Activated CD4-positive, CD25-positive, alpha-beta regulatory T cell treated with anti-CD3 and anti-CD28 coated beads, Interleukin-2, amount 50 U/mL, for 16 hours (primary cell): ENCODE results near the gene AHCYL1.

Experiments
- DNase-seq: peaks from one replicate; pipeline ENCODE4 v3.0.0-alpha.2; 2020; ENCODE audit warnings: low read depth, low spot score

The AHCYL1 gene

DNA sequence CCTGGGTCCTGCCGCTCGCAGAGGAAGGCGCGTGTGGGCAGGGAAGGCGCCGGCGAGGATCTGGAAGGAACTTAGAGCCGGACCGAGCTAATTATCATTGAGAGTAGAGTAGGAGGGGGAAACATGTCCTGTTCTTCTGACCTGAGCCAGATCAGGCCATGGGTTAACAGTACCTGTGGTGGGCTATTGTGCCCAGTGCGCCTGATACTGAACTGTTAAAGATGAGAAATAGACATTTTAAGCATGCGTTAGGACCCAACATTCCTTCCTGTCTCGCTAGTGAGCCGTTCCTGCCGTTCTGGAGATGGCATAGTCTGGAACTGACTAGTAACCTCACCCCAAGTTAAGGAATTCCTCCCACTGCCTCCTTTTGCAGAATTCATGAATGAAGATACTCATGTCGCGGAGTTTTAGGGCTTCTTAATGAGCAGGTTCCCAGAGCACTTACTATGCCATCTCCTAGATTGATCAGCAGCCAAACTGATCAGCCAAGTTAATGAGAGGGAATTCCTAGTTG is 50.7 kb downstream of the AHCYL1 start:
- DNase-seq = no peak

DNA sequence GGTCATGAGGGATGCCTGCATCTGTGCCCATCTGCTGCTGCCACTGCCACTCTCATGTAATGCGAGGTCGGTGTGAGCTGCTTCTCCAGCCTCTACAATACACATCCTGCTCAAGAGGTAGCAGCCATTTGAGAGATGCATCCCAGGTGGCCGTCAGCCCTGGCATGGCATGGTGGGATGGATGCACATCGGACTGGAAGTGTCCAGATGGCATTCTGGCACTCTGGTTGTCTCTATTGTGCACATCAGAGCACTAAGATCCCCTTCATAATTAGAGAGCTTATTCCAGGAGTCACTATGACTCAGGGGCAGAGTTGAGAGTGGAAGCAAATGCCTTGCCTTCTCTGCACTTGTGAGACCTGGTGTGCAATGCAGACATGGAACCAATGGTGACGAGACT is 53.7 kb downstream of the AHCYL1 start:
- no peak for DNase-seq

DNA sequence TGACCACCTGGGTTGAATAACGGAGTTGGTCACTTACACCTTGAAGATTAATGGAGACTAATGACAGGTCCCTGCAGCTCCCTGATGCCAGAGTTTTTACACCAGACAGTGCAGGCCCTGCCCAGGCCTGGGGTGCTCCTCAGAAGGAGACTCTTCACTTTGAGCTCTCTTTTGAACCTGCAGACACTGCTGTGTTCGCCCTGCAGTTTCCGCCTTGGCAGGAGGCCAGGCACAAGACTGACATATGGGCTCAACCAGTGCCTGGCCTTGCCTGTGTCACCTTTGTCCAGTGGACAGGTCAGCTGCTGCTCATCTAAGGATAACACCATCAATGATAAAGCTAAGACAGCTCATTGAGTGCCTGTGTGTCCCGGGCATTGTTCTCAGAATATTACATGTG is 55.1 kb downstream of the AHCYL1 start:
- no peak for DNase-seq

DNA sequence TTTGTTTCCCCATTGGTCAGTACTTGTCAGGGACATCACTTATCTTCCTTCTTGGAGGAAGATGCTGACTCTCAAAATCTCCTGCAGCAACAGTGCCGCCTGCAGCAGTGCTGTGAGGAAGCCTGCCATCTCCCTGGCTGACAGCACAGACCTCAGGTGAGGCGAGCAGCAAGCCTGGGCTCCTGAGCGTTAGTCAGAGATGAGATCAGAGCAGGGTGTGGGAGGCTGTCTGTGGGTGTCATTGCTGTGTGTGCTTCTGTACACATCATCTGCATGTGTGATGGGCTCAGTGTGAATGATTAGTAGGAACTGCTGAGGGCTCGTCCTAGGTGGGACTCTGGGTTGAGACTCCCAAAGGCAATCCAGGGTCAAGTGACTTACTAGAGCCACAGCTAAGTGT is 56.0 kb downstream of the AHCYL1 start:
- DNase-seq = no peak

- DNase-seq = no peak
Observed at GRCh38 chr1:110043016-110043415, 58.5 kb downstream of the AHCYL1 start.

DNA sequence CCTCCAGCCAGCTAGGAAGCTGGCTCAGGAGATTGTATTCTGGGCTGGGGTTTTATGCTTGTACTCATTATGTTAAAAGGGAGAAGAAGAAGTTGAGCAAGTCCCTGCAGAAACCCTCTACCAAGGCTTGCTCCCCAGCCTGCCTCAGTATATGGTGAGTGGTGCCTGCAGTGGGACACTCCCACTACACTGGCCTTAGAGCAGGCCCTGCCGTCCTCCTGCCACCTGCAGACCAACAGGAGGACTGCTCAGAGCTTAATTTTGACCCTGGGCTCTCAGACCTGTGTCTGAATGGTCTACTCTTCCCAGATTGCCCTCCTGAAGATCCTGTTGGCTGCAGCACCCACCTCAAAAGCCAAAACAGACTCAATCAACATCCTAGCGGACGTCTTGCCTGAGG is 62.9 kb downstream of the AHCYL1 start:
- DNase-seq = no peak

DNA sequence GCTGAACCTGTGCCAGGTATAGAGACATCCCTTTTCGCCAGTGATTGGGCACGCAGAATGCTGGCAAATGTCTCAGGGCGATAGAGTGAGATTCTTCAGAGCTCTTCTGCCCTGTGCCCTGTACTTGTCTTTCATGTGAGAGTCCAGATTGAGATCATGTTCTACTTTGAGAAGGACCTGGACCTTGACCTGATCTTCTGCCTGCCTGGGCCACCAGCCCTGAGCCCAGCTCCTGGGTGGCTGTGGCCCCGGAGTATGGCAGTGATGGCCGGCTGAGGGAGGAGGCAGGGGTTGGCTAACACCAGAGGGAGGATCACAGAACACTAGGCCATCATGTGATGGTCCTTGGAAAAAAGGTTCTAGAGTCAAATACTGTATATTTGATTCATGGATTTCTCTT is 63.7 kb downstream of the AHCYL1 start:
- no peak for DNase-seq

GRCh38 chr1:110048923-110049601 is 64.5 kb downstream of the AHCYL1 start:
- DNase-seq = no peak

GRCh38 chr1:110049801-110050601 is 65.4 kb downstream of the AHCYL1 start:
- no peak for DNase-seq

GRCh38 chr1:110050602-110051261 is 66.2 kb downstream of the AHCYL1 start:
- no peak for DNase-seq

DNA sequence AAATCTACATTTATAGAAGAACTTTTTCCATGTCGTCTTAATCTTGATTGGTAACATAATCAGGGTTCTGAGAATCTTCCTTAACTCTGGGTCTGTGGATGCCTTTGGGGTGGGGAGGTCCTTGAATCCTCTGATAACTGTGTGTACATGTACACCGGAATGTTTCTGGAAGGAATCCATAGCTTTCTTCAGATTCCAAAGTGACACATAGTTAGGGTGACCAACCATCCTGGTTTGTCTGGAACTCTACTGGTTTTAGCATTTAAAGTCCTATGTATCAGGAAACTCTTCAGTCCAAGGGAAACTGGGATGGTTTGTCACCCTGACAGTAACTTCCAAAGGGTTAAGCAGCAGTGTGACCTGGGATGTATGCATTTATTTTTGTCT is 66.7 kb downstream of the AHCYL1 start:
- DNase-seq = no peak

- DNase-seq = peak; percentile 46
Observed at GRCh38 chr1:110053552-110054428, 69.2 kb downstream of the AHCYL1 start.

- no peak for DNase-seq
Observed at GRCh38 chr1:110055493-110056284, 71.1 kb downstream of the AHCYL1 start.

GRCh38 chr1:110056285-110056683 is 71.7 kb downstream of the AHCYL1 start:
- DNase-seq = no peak

DNA sequence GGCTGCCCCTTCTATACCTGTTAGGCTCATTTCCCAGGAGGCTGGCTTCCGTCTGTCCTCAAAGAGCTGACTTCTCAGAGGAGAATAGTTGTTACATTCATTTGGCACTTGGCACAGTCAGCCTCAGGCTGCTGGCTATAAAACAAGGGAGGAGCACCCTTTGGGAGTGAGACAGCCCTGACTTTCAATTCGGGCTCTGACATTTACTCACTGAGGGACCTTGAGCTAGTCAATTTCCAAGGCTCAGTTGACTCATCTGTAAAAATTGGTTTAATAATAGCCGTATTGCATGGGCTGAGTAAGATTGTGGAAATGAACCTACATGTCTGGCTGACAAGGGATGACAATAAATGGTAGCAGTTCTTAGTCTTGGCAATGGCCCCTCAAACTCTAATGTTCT is 72.2 kb downstream of the AHCYL1 start:
- DNase-seq = no peak

GRCh38 chr1:110057963-110058518 is 73.5 kb downstream of the AHCYL1 start:
- no peak for DNase-seq

DNA sequence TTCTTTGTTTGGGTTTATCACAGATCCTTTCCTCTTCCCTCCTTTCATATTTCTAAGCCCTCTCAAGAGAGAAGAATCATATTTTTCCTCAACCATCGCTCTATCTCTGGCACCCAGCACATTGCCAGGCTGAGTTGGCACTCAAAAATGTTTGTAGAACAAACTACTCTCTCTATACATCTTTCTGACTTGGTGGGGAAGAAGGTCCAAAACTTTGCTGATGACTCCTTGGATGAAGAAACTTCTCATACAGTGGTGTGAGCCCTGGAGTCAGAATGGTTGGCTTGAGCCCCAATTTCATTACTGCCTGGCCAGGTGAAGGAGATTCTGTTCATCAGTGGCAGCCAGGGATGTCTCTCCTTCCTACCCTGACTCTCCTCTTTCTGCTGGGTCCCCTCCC is 74.0 kb downstream of the AHCYL1 start:
- DNase-seq = no peak

DNA sequence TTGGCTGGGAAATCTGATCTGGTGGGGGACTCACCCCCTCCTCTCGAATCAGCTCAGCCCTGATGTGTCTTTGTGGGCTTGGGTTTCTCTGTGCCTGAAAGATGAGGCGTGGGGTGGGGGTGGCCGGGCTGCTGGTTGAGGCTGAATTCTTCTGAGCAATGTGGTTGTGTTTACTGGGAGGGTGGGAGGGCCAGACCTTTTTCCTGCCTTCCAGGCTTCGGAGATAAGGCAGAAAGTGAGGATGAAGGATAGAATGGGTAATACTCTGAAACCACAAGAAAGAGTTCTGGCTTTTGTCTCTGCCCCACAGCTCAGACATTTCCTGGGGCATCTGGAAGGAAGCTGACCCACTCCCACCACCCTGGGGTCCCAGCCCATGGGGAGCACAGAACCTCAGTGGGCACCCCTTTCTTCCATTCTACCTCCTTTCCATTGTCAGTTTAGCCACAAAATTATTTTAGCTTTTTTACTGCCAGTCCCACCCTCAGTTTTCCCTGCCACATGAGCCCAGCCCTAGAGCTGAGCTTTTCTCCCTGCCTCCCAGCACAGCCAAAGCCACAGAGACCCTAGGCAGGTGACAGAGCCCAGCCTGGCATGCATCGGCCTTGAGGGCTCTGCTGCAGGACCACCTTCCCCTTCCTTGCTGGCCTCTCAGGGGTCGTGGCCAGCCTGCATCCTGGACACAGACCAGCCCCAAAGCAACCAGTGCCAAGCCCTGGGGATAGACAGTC is 74.7 kb downstream of the AHCYL1 start:
- no peak for DNase-seq

DNA sequence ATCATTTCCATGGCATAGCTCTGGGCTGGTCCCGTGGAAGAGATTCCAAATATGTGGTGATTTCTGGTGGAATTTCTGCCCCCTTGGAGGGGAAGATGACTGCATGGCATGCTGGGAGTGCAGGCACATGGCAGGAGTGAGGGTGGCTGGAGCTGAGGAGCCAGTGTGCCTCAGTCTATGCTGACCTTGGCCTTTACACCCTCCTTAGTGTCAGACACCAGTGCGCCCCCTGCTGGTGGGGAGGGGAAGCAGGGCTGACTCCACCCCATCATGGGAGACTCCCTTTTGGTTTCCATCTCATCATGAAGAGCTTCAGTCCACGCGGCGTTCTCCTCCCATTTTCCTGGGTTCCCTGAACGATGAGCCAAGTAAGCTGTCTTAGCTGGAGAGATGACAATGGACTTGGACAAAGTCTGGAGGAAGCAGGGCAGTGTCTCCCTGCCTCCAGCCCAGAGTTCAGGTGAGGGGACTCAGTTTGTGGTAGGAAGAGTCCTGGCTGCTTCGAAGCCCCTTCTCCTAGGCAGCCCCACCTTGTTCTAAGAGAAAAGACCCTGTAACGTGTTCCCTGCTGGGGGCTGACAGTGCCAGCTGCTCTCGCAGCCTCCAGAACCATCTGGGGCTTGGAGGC is 75.6 kb downstream of the AHCYL1 start:
- peak; percentile 62 for DNase-seq
